OCI-LY3 (cell line): ENCODE data around the gene S1PR2.
"Not testable (repeated sequence)": the region's sequence is repeated elsewhere in the genome, so short reads cannot be mapped to it uniquely, and the experiment has no call there.

Experiments used
- CTCF ChIP-seq: fragments of 200-600, 300-600 bp; sonication (generic); IDR thresholded peaks from 2 replicates; pipeline ENCODE4 v1.5.1; 2014; ENCODE audit warnings: antibody characterized with exemption, low read length, low read depth
- EZH2phosphoT487 ChIP-seq: fragments of 200-600 bp; shearing (Covaris generic); IDR thresholded peaks from 2 replicates; pipeline ENCODE4 v1.6.1; 2018; ENCODE audit warnings: antibody characterized with exemption, mixed run types, low read depth

- not testable (repeated sequence) for TF ChIP-seq CTCF, EZH2phosphoT487
These were observed 4.3 kb upstream of the S1PR2 start for GRCh38 chr19:10235409-10235808.
